GM21576 (cell line): ENCODE data around the gene RGS3.

ENCODE experiments used
- ATAC-seq: cut with Tn5 transposase; IDR thresholded peaks from one replicate; pipeline ENCODE4 v1.9.1; 2021; ENCODE audit warnings: mild to moderate bottlenecking, moderate library complexity; ENCODE audit not compliant: unreplicated experiment

Gene RGS3

GRCh38 chr9:113528088-113528487 lies 64.6 kb downstream of the RGS3 start:
- ATAC-seq, result no peak

DNA sequence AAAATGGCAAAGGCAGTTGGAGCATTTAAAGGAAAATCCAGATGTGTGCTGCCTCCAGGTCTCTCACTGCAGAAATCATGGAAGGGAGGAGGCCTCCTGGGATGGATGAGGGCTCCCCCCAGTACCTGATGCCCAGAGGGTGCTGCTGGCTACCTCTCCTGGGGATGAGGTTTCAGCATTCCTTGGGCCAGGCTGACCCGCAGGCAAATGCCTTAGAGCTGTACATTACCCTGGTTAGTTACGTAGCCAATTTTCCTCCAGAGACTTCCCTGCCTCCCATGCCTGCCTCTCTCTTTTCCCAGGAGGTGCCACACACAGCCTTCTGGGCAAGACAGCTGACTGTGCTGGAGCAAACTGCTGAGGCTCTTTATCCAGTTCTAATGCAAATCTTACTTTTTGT lies 65.3 kb downstream of the RGS3 start:
- no peak for ATAC-seq

GRCh38 chr9:113529336-113530009 lies 65.9 kb downstream of the RGS3 start:
- ATAC-seq, result no peak

- ATAC-seq, result no peak
Observed at GRCh38 chr9:113530022-113530635, 66.6 kb downstream of the RGS3 start.

DNA sequence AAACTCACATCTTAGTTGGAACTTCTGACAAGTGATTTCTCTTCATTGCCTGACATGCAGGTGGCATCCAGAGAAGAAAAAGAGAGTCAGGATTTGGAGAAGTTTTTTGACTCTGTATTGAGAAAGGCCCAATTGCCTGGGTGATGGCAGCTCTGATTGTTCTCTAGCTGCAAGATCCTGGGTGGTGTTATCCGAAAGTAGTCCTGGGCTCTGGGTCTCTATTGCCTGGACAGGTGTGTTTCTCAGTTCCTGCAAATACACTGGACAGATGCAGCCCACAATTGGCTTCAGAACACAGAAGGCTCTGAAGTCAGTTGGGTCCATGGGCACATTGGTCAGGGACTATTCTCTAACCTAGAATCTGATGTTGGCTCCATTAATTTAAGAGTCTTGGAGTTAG lies 67.4 kb downstream of the RGS3 start:
- ATAC-seq, result no peak

- ATAC-seq, result no peak
Observed at GRCh38 chr9:113531919-113532808, 68.6 kb downstream of the RGS3 start.

GRCh38 chr9:113532809-113533190 lies 69.3 kb downstream of the RGS3 start:
- ATAC-seq, result no peak

- no peak for ATAC-seq
Observed at GRCh38 chr9:113533335-113534225, 70.1 kb downstream of the RGS3 start.

DNA sequence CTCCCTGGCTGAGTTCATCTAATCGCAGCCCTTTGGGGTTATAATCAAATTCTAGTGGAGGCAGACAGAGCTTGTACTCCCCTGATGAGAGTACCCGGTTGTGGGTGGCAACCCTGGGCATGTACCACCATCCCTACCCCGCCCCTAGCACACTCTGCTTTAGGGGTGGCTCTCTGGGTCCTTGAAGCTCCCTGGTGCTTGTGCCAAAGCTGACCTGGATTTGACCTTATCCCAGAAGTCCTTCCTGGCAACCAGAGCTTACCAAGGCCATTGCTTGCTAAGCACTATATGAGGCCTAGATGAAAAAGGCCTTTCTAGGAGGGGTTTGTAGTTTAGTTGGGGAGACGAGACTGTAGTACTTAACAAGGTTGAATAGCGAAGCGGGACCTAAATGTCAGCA lies 72.2 kb downstream of the RGS3 start:
- ATAC-seq, result no peak

- no peak for ATAC-seq
Observed at GRCh38 chr9:113536166-113536482, 72.6 kb downstream of the RGS3 start.

- ATAC-seq, result no peak
Observed at GRCh38 chr9:113536483-113537228, 73.1 kb downstream of the RGS3 start.

- no peak for ATAC-seq
Observed at GRCh38 chr9:113537229-113537810, 73.8 kb downstream of the RGS3 start.

GRCh38 chr9:113538131-113538530 lies 74.6 kb downstream of the RGS3 start:
- ATAC-seq, result no peak

GRCh38 chr9:113538701-113539430 lies 75.3 kb downstream of the RGS3 start:
- no peak for ATAC-seq

- ATAC-seq, result no peak
Observed at GRCh38 chr9:113540466-113540865, 76.9 kb downstream of the RGS3 start.

DNA sequence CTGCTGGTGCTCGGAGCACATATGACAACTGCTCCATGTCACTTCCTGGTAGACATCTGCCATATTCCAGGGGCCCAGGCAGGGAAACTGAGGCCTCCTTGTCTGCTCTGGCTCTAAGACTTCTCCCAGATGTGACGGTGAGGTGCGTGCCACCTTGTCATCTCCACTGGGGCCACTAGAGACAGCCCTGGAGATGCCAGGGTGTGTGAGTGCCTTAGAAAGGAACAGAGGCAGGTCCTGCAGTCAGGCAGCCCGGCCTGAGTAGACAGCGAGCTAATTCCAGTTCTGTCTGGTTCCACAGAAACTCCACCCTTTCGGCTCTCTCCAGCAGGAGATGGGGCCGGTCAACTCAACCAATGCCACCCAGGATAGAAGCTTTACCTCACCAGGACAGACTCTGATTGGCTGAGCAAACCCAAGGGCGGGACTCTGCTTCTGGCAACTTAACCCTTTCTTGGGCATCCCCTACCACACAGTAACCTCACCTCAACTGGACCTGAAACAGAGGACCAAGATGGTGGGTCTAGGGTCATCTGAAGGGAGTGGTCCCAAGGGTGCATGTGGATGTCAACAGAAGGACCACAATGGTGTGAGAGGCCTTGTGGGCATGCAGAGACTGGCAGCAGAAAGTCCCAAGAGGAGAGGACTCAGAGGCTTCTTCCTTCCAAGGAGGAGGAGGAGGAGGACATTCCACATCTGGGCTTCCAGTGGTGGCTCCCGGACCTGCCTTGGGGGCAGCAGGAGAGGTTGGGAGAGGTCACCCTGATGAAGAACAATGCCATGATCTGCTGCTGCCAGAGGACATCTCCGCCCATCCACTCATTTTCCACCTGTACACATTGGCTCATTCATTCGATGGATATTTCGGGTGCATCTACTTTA lies 77.7 kb downstream of the RGS3 start:
- ATAC-seq, result no peak

- ATAC-seq, result no peak
Observed at GRCh38 chr9:113542006-113542405, 78.5 kb downstream of the RGS3 start.

- ATAC-seq, result no peak
Observed at GRCh38 chr9:113542741-113543140, 79.2 kb downstream of the RGS3 start.
